Fibroblast of peridontal ligament (primary cell): ENCODE results near the gene TTC28.

Source experiments
- DNase-seq: peaks from one replicate; pipeline ENCODE4 v3.0.0-alpha.2; 2010; ENCODE audit errors: extremely low read depth

Gene TTC28

GRCh38 chr22:28023774-28024173 is 655.9 kb downstream of the TTC28 start:
- no peak for DNase-seq

GRCh38 chr22:28023036-28023435 is 656.6 kb downstream of the TTC28 start:
- no peak for DNase-seq

GRCh38 chr22:28021998-28022660 is 657.5 kb downstream of the TTC28 start:
- DNase-seq = no peak

- no peak for DNase-seq
Observed at GRCh38 chr22:28021116-28021997, 658.3 kb downstream of the TTC28 start.

GRCh38 chr22:28019881-28020861 is 659.5 kb downstream of the TTC28 start:
- peak; percentile 54 for DNase-seq

- peak; percentile 20 for DNase-seq
Observed at GRCh38 chr22:28019360-28019759, 660.3 kb downstream of the TTC28 start.

- no peak for DNase-seq
Observed at GRCh38 chr22:28018461-28018927, 661.1 kb downstream of the TTC28 start.

GRCh38 chr22:28017859-28018258 is 661.8 kb downstream of the TTC28 start:
- DNase-seq = no peak

GRCh38 chr22:28017558-28017820 is 662.2 kb downstream of the TTC28 start:
- no peak for DNase-seq

- DNase-seq = no peak
Observed at GRCh38 chr22:28016781-28017557, 662.7 kb downstream of the TTC28 start.

- peak; percentile 19 for DNase-seq
Observed at GRCh38 chr22:28015676-28016601, 663.7 kb downstream of the TTC28 start.

- DNase-seq = no peak
Observed at GRCh38 chr22:28015046-28015425, 664.6 kb downstream of the TTC28 start.

GRCh38 chr22:28014211-28015045 is 665.2 kb downstream of the TTC28 start:
- DNase-seq = no peak

- DNase-seq = no peak
Observed at GRCh38 chr22:28013611-28014010, 666.0 kb downstream of the TTC28 start.

GRCh38 chr22:28012832-28013460 is 666.7 kb downstream of the TTC28 start:
- no peak for DNase-seq

GRCh38 chr22:28009272-28009827 is 670.3 kb downstream of the TTC28 start:
- peak; percentile 84 for DNase-seq

GRCh38 chr22:28008649-28009048 is 671.0 kb downstream of the TTC28 start:
- DNase-seq = no peak

- no peak for DNase-seq
Observed at GRCh38 chr22:28008056-28008455, 671.6 kb downstream of the TTC28 start.
